SK-N-MC (cell line): ENCODE results near the gene PPP1CB.

Source experiments
- EZH2 ChIP-seq: fragments of 200-600 bp; sonication (generic); IDR thresholded peaks from one replicate; pipeline ENCODE4 v1.6.1; 2017; ENCODE audit warnings: antibody characterized with exemption
- FOXP2 ChIP-seq: optimal IDR thresholded peaks from 2 replicates; pipeline ENCODE3; 2011; ENCODE audit warnings: mild to moderate bottlenecking, moderate library complexity; ENCODE audit not compliant: insufficient read depth; ENCODE audit errors: extremely low read length, control extremely low read depth
- POLR2AphosphoS5 ChIP-seq: IDR thresholded peaks from 2 replicates; pipeline ENCODE4 v1.6.1; 2012; ENCODE audit warnings: mild to moderate bottlenecking, low read depth, low read length, borderline replicate concordance

- TF ChIP-seq FOXP2 (no peak), EZH2 (no peak), POLR2AphosphoS5 (no peak)
These were observed 5.1 kb upstream of the PPP1CB start for GRCh38 chr2:28746429-28747111.
